Activated naive CD8-positive, alpha-beta T cell treated with anti-CD3 and anti-CD28 coated beads, Interleukin-2, amount 10 ng/mL, durations not matched to agents 7 days and 5 days (primary cell): ENCODE results near the gene TBX20. TPM values are rescaled to one million over a fixed set of nuclear protein-coding genes. Genes with fewer than 3 reads are reported as not detected.
A peak's percentile ranks its signal among the peaks of the same experiment; 100 is the strongest.

ENCODE experiments used
- ATAC-seq: fragments of 150-1000 bp; cut with Tn5 transposase; one replicate; pipeline ENCODE4 v1.10.0; 2021; ENCODE audit warnings: low read depth, moderate library complexity
- POLR2A ChIA-PET: fragments of 350-600 bp; sonication (Branson Sonifier 250); formaldehyde crosslinking; loops from one replicate; lab custom pipeline; 2021; ENCODE audit warnings: antibody characterized with exemption; lab: Charles Lee
- DNase-seq: peaks from one replicate; pipeline ENCODE4 v3.0.0; 2021
- H3K27ac Mint-ChIP-seq: one replicate; pipeline ENCODE4 v1.8.0; 2022; ENCODE audit warnings: mild to moderate bottlenecking, mixed read lengths
- H3K27me3 Mint-ChIP-seq: one replicate; pipeline ENCODE4 v1.8.0; 2022; ENCODE audit warnings: mild to moderate bottlenecking, moderate library complexity, mixed read lengths
- H3K36me3 Mint-ChIP-seq: one replicate; pipeline ENCODE4 v1.8.0; 2021; ENCODE audit warnings: mild to moderate bottlenecking, mixed read lengths
- H3K4me1 Mint-ChIP-seq: one replicate; pipeline ENCODE4 v1.8.0; 2021; ENCODE audit warnings: mixed read lengths
- H3K4me3 Mint-ChIP-seq: one replicate; pipeline ENCODE4 v1.8.0; 2022; ENCODE audit warnings: mild to moderate bottlenecking, moderate library complexity, mixed read lengths
- H3K9me3 Mint-ChIP-seq: one replicate; pipeline ENCODE4 v1.8.0; 2021; ENCODE audit warnings: mixed read lengths
- total RNA-seq, 2 experiments: library from RNA; stranded (reverse); gene quantifications; one replicate each; pipeline ENCODE4 v1.2.3, GENCODE V29; 2021

TBX20 gene
- total RNA-seq, 2 experiments from 2014 or later: 0.34 TPM; not detected in 1

DNA sequence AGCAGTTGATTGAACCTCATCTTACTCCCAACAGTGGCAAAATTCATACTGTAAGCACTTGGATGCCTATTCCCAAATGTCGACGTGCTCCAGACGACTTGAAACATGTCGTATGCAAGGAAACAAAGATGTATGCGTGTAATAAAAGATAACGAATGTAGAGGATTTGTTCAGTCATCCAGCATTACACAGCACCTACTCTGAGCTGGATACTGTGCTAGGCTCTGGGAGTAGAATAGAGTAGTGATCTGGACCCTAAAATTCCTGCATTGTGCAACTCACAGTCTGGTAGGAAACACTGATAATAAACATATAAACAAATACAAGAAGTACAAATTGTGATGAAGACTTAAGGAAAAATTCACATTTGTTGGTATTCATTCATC is 5.6 kb upstream of the TBX20 start:
- H3K36me3 Mint-ChIP-seq: peaks cover 3% of the 10 kb centered on the region
- POLR2A ChIA-PET: no interaction called here

DNA sequence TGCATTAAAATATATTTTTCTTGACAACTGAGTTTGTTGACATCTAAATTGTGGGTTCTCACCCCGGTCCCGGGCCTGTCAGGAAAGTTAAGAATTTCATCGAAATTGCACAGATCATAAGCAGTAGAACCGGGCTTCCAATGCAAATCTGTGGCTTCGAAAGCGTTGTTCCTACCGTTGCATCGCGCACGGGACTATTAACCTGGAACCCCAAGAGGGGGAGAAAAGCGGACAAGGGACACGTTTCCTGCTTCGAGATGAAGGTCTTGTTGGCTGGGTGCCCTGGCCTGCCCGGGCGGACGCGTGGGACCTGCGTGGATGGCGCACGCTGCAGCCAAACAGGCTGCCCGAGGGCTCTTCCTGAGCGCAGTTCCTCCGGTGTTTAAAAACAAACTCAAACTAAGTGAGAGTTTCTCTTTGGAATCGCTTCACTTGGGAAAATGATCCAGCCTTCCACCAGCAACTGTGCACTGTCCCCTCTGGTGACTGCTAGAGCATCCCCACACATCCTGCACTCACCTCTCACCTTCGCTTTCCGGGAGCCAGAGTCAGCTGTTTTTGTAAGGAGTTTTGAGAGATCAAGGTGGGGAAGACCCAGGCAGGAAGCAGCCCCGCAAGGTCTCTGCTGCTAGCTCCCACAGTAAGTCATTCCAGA is 5.1 kb upstream of the TBX20 start:
- no peak for DNase-seq
- Mint-ChIP-seq H3K36me3 (peaks cover 3% of the 10 kb centered on the region), H3K27me3 (peaks cover 91% of the 10 kb centered on the region), H3K27ac (peak overlapping the region; percentile 76), H3K4me1 (peaks cover 9% of the 10 kb centered on the region), H3K4me3 (no peak overlapping the region), H3K9me3 (peaks cover 5% of the 10 kb centered on the region)
- POLR2A ChIA-PET: no interaction called here
- no peak for ATAC-seq

More for the DNA sequence above, 5.6 kb upstream of the TBX20 start:
- Mint-ChIP-seq H3K4me3 (no peak overlapping the region), H3K4me1 (peaks cover 5% of the 10 kb centered on the region), H3K27ac (no peak overlapping the region), H3K9me3 (peaks cover 5% of the 10 kb centered on the region), H3K27me3 (peaks cover 87% of the 10 kb centered on the region)
- DNase-seq: no peak
- ATAC-seq: no peak

DNA sequence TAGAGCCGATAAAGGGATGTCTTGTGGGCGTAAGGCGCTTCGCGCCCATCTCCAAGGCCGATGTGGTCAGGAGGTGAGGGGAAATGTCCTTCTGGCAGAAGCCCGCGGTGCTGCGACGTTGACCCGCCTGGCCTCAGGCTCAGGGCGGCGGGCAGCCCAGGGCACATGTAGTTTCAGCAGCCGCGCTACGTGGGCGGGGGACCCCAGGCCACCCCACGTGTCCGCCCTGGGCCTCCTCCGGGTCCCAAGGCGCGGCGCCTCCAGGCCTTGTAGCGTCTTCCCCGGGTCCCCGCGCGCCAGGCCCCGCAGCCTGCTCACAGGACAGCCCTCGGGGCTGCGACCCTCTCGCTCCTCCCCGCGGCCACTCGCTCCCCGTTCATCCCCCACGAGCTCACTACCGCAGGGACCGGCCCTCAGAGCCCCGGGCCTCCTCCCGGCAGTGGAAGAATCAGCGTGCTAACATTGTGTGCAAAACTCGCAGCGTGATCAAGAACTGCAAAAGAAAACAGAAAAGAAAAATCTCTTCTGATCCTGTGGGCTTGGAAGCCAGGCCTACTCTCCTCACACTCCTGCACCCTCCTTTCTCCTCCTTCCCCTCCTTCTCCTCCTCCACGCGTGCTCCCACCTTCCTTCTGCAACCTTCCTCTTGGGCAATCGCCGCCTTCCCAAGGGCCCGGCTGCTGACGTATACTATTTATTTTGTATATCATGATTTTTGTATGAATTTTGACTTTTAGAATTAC is 4.4 kb upstream of the TBX20 start:
- ATAC-seq (no peak), DNase-seq (no peak)
- POLR2A ChIA-PET: no interaction called here
- peak overlapping the region; percentile 53 for H3K4me3 Mint-ChIP-seq
- peaks cover 5% of the 10 kb centered on the region for H3K9me3 Mint-ChIP-seq
- peaks cover 3% of the 10 kb centered on the region for H3K36me3 Mint-ChIP-seq
- peaks cover 11% of the 10 kb centered on the region for H3K4me1 Mint-ChIP-seq
- peaks cover 89% of the 10 kb centered on the region for H3K27me3 Mint-ChIP-seq
- H3K27ac Mint-ChIP-seq: peak overlapping the region; percentile 76

DNA sequence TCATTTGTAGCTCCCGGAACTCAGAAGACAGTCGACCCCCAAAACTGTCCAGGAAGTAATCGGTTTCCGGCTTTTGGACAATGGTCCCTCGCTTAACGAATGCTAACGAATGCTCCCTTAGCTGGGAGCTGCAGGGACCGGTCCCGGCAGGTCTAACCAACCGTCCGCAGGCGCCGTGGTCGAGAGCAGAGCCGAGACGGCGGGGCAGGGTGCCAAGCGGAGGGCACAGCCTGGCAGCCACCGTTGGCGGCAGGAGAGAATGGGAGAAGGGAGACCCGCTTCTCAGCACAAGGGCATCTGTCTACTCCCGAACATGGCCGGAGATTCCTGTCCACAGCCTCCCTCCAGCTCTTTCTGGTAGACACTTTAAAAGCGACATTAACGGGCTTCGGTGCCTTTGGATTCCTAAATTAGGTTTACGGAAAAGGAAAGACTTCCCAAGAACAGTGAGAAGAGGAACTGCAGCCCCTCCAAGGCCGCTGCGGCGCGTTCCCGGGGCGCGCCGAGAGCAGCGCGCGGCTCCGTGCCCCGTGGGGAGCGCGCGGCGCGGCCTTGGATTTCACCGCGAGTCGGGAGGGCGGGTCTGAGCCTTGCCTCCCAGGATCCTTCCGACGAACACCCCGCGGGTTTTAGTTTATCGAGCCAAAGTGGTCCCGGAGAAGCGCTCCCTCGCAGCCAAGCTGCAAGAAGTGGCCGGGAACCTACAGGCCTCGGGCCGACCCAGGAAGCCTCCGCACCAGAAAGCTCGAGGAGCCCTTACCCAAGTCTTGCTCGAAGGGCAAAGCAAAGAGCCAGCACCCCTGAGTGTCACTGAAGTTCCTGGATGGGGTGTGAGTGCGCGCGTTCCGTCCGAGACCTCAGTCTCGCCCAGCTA is 3.6 kb upstream of the TBX20 start:
- Mint-ChIP-seq H3K4me3 (no peak overlapping the region), H3K9me3 (peaks cover 5% of the 10 kb centered on the region), H3K36me3 (peaks cover 3% of the 10 kb centered on the region), H3K27me3 (peaks cover 89% of the 10 kb centered on the region), H3K4me1 (peaks cover 14% of the 10 kb centered on the region), H3K27ac (peak overlapping the region; percentile 61)
- DNase-seq (no peak), ATAC-seq (no peak)
- POLR2A ChIA-PET: no interaction called here

DNA sequence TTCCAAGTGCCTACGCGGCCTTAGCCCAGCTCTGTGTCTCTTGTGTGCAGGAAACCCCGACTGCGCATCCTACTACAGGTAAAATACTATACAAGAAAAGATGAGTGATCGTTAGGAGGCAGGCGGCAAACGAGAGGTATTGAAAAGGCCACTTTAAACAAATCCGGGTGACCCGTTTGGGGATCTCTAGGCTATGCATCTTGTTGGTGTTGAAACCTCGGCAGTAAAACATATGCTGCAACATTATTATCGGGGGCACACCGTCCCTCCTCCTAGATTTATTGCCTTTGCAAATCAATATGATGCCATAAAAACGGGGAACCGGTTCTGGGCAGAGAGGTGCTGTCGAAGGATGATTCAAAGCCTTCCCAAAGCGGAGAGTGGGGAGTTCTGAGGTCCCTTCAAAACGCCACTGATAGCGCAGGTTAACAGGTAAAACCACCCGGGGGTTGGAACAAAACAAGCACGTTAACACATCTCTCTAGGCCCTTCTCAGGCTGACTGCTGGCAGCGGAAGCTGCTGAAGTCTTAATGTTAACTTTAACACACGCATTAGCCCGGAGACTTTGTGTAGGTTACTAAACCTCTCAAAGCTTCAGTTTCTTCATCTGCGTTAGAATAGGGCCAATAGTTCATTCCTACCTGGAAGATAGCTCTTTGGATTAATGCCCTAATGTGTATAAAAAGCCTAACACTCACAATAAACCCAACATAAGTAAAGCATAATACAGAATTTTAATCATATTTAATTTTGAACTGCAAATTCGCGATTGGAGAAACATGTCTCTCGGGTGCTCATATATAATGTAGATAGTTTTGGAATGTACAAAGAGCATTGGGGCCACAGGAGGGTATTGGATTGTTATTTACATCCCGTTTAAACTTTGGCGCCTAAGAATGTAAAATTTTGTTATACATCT is 2.6 kb upstream of the TBX20 start:
- POLR2A ChIA-PET: no interaction called here
- Mint-ChIP-seq H3K27ac (no peak overlapping the region), H3K4me3 (no peak overlapping the region), H3K4me1 (peaks cover 14% of the 10 kb centered on the region), H3K36me3 (peaks cover 3% of the 10 kb centered on the region), H3K9me3 (peaks cover 5% of the 10 kb centered on the region), H3K27me3 (peaks cover 89% of the 10 kb centered on the region)
- ATAC-seq (no peak), DNase-seq (no peak)

DNA sequence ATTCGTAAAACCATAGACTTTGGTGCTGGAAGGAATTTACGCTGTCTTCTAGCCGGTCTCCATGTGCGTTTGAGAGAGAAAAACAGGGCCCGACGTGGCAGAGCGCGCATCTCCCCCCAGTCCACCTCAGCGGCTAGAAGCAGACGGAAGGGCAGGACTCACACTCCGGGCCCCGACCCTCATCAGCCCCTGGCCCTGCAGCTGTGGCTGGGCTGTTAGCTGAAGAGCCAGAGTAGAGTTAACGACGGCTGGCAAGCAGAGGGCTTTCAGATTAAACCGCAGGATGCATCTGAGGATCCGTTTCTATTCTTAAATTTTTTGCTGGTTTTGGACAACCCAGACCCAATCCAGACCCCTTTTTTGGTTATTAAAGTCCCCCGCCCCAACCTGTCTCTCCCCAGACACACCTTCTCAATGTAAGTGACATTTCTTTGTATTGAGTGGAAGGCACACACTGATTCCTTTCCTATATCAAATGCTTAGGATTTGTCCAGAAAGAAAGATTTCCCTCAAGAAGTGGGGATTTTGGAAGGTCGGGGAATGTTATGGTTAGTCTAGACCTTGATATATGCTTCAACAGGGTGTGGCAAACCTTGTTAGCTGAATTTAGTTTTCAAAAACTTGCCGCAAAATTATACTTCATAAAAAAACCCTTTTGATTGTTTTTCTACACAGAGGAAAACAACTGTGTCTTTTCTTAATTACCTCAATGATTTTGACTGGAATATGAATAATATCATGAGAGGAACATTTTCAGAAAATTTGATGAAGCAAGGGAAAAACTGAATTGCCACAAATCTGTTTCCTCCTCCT is 1.7 kb upstream of the TBX20 start:
- DNase-seq (no peak), ATAC-seq (no peak)
- H3K36me3 Mint-ChIP-seq: peaks cover 3% of the 10 kb centered on the region
- H3K27ac Mint-ChIP-seq: no peak overlapping the region
- POLR2A ChIA-PET: no interaction called here
- H3K9me3 Mint-ChIP-seq: peaks cover 5% of the 10 kb centered on the region
- H3K4me1 Mint-ChIP-seq: peaks cover 19% of the 10 kb centered on the region
- H3K4me3 Mint-ChIP-seq: no peak overlapping the region
- H3K27me3 Mint-ChIP-seq: peaks cover 89% of the 10 kb centered on the region

DNA sequence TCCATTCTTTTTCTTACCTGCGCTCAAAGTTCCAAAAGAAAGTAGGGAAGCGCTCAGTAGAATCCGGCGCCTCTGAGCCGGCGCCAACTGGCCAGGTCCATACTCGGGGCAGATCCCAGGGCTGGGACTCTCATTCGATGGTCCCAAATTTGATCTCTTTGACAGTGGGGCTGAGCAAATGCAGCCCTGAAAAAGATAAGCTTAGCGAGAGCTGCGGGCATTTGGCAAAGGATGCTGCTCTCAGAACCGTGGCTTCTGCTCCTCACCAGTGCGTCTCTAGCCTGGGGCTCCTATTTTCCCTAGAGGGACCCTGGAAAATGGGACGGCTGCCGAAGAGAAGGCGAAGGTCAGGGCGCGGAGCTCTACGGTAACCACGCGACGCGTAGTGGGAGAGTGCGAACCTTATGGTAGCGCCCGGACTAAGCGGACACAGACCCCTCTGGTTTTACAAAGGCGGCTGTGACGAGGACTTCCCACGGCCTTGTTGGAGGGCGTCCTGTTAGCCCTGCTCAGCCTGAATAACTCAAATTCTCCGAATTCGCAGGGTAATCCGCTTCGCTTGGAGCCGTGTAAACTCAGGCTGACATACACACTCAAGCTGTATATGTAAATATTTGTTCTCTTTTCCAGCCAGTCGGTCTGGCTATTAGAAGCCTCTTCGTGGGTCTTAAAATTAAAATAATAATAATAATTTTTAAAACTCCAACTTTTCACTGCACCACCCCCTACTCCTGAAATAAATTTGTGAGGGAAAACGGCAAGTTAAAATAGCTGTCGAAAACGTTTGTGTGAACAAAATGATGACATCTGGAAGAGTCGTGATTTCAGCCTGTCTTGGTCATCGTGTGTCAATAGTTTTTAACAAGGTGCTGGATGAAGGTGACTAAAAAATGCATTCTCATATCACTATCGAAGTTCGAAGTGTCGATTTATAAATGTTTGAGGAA is 869 bp upstream of the TBX20 start:
- H3K9me3 Mint-ChIP-seq: peaks cover 5% of the 10 kb centered on the region
- H3K4me3 Mint-ChIP-seq: peak overlapping the region; percentile 25
- ATAC-seq: no peak
- H3K27me3 Mint-ChIP-seq: peaks cover 89% of the 10 kb centered on the region
- peaks cover 3% of the 10 kb centered on the region for H3K36me3 Mint-ChIP-seq
- DNase-seq: no peak
- H3K27ac Mint-ChIP-seq: peak overlapping the region; percentile 42
- POLR2A ChIA-PET: no interaction called here
- peaks cover 19% of the 10 kb centered on the region for H3K4me1 Mint-ChIP-seq

DNA sequence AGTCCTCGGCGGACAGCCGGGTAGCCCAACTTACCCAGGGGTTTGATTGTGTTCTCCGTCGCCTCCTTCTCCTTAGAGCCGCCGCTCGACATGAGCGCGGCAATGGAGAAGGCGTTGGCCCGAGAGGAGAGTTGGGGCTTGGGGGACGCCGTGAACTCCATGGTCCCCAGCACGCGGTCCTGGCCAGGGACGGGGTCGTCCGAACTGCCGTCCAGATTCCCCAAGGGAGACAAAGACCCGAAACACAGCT is 515 bp downstream of the TBX20 start:
- Mint-ChIP-seq H3K4me1 (peaks cover 15% of the 10 kb centered on the region), H3K27ac (peak overlapping the region; percentile 42), H3K9me3 (peaks cover 3% of the 10 kb centered on the region), H3K4me3 (peak overlapping the region; percentile 65), H3K27me3 (peaks cover 88% of the 10 kb centered on the region), H3K36me3 (no peaks in the 10 kb centered on the region)
- DNase-seq (no peak), ATAC-seq (no peak)
- POLR2A ChIA-PET: no interaction called here

DNA sequence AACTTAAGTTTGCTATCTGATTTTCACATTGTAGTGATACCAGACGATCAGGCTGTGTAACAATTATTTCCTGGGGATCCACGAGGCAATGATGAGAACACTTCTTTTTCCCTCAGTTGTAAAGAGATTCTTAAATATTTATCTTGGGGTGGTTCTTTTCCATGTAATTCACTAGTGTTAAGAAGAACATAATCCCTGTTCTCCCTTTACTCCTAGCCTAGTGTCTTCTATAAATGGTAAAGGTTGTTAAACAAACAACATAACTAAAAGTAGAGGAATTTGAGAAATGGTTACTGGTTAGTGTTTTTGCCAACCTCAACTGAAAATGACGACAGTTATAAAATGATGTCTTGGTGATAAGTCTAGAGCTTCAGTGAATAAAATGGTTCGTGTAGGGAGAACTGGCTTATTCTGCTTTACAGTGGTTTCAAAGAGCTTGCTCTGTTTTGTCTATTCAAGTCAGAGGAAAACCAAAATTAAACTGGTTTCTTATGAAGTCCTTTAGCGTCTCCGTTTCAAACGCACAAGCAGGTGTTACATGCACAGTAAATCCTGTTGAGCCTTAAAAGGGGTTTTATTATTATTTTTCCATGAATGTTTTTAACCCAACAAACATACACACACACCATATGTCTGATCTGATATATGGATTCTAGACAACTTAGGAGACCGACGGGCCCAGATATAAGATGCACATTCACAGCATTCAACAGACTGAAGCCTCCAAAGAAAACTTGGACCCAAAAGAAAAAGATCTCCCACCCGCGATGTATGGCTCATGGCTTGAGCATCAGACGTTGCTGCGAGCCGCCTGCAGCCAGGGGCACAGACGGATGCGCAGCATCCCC is 1.1 kb downstream of the TBX20 start:
- Mint-ChIP-seq H3K4me3 (peak overlapping the region; percentile 65), H3K36me3 (no peaks in the 10 kb centered on the region), H3K4me1 (peaks cover 14% of the 10 kb centered on the region), H3K27me3 (peaks cover 90% of the 10 kb centered on the region), H3K27ac (peak overlapping the region; percentile 42), H3K9me3 (peaks cover 2% of the 10 kb centered on the region)
- ATAC-seq (no peak), DNase-seq (no peak)
- POLR2A ChIA-PET: no interaction called here

DNA sequence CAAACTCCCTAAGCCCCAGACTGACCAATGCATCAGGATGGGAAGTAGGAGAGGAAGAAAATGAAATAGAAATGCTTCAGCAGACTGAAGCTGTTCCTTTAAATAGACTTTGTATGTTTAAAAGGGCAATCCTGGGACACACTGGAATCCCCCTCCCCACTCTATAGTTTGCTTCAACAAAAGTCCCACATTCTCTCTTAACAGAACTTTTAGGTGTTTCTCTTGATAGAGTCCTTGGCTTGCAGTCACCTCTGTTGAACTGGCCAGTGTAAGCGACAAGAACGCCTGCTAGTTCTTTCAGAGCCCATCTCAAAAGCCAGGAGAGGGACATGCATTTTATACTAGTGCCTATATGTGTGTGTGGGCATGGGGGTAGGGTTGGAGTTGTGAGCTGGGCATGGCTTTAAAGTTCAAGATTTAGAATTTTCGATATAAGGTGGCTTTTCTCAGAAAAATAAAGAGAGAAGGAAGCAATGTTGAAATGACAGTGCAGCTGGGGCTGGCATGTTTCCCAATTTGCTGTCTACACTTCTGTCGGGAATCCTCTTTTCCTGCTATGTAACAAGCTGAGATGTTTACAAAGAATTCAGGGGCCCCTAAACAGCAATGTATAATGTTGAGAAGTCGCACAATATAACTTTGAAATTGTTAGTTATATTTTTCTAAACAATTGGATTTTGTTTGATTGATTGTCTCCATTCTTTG is 2.1 kb downstream of the TBX20 start:
- peak overlapping the region; percentile 24 for H3K4me3 Mint-ChIP-seq
- POLR2A ChIA-PET: no interaction called here

More for the DNA sequence above, 2.1 kb downstream of the TBX20 start:
- ATAC-seq (no peak), DNase-seq (no peak)
- Mint-ChIP-seq H3K36me3 (no peaks in the 10 kb centered on the region), H3K27ac (no peak overlapping the region), H3K4me1 (peaks cover 14% of the 10 kb centered on the region), H3K27me3 (peaks cover 88% of the 10 kb centered on the region), H3K9me3 (peaks cover 2% of the 10 kb centered on the region)
